Mesenchymal stem cell (in vitro differentiated cells and primary cell): ENCODE measurements around the gene MTCL3.

Source experiments
- DNase-seq: peaks from one replicate; pipeline ENCODE4 v3.0.0-alpha.2; 2013
- H2AFZ ChIP-seq: one replicate; pipeline ENCODE4 v1.6.1; 2013; ENCODE audit warnings: low read depth, mild to moderate bottlenecking, control low read depth, inconsistent platforms, low read length, moderate library complexity
- H2AK5ac ChIP-seq: 2 replicates; pipeline ENCODE4 v1.6.1; 2013; ENCODE audit warnings: low read length, moderate library complexity, mild to moderate bottlenecking, inconsistent platforms; ENCODE audit not compliant: severe bottlenecking
- H2BK120ac ChIP-seq: one replicate; pipeline ENCODE4 v1.6.1; 2013; ENCODE audit warnings: low read depth, mild to moderate bottlenecking, inconsistent platforms, low read length, moderate library complexity
- H2BK12ac ChIP-seq, 2 experiments: one replicate each; pipeline ENCODE4 v1.6.1; 2013; ENCODE audit warnings: inconsistent platforms in 2 of 2, low read length in 2 of 2, mild to moderate bottlenecking in 2 of 2, moderate library complexity in 2 of 2, control low read depth in 1 of 2
- H2BK15ac ChIP-seq: one replicate; pipeline ENCODE4 v1.6.1; 2013; ENCODE audit warnings: mild to moderate bottlenecking, low read depth, inconsistent platforms; ENCODE audit not compliant: poor library complexity, severe bottlenecking
- H2BK5ac ChIP-seq: 2 replicates; pipeline ENCODE4 v1.6.1; 2013; ENCODE audit warnings: low read depth, mild to moderate bottlenecking, low read length, control low read depth, inconsistent platforms; ENCODE audit not compliant: poor library complexity, severe bottlenecking
- H3K14ac ChIP-seq, 2 experiments: one replicate each; pipeline ENCODE4 v1.6.1; 2013; ENCODE audit warnings: inconsistent platforms in 2 of 2, low read length in 2 of 2, control low read depth in 1 of 2, mild to moderate bottlenecking in 1 of 2, moderate library complexity in 1 of 2
- H3K18ac ChIP-seq, 2 experiments: one replicate each; pipeline ENCODE4 v1.6.1; 2013; ENCODE audit warnings: inconsistent platforms in 2 of 2, low read length in 2 of 2, control low read depth in 1 of 2, low read depth in 1 of 2, mild to moderate bottlenecking in 1 of 2
- H3K23ac ChIP-seq, 2 experiments: one replicate each; pipeline ENCODE4 v1.6.1; 2013; ENCODE audit warnings: inconsistent platforms in 2 of 2, low read length in 2 of 2, mild to moderate bottlenecking in 2 of 2, moderate library complexity in 2 of 2, control low read depth in 1 of 2
- H3K27ac ChIP-seq: 2 replicates; pipeline ENCODE4 v1.5.1; 2013; ENCODE audit warnings: mild to moderate bottlenecking, moderate library complexity, low read length, control low read depth, inconsistent platforms; ENCODE audit not compliant: poor library complexity, severe bottlenecking
- H3K27me3 ChIP-seq, 2 experiments: 2 replicates each; pipeline versions ENCODE4 v1.6.1 to v1.7.0; 2013; ENCODE audit warnings: low read length in 2 of 2, mild to moderate bottlenecking in 2 of 2, moderate library complexity in 2 of 2, control low read depth in 1 of 2, inconsistent platforms in 1 of 2; ENCODE audit not compliant: control insufficient read depth in 1 of 2, insufficient read depth in 1 of 2
- H3K36me3 ChIP-seq, 2 experiments: 2 replicates each; pipeline versions ENCODE4 v1.6.1 to v1.7.0; 2013; ENCODE audit warnings: low read length in 2 of 2, control low read depth in 1 of 2, inconsistent platforms in 1 of 2, low read depth in 1 of 2, mild to moderate bottlenecking in 1 of 2; ENCODE audit not compliant: insufficient read depth in 2 of 2, control insufficient read depth in 1 of 2
- H3K4ac ChIP-seq, 2 experiments: one replicate each; pipeline ENCODE4 v1.6.1; 2013; ENCODE audit warnings: inconsistent platforms in 2 of 2, low read length in 2 of 2, mild to moderate bottlenecking in 2 of 2, moderate library complexity in 2 of 2, control low read depth in 1 of 2, low read depth in 1 of 2
- H3K4me1 ChIP-seq: 2 replicates; pipeline ENCODE4 v1.6.1; 2013; ENCODE audit warnings: low read depth, low read length, control low read depth; ENCODE audit not compliant: control insufficient read depth, insufficient read depth
- H3K4me2 ChIP-seq: 2 replicates; pipeline ENCODE4 v1.6.1; 2013; ENCODE audit warnings: low read length, mild to moderate bottlenecking, inconsistent platforms; ENCODE audit not compliant: poor library complexity, severe bottlenecking
- H3K4me3 ChIP-seq, 2 experiments: 2 replicates each; pipeline versions ENCODE4 v1.5.1 to v1.7.0; 2013; ENCODE audit warnings: low read length in 2 of 2, mild to moderate bottlenecking in 2 of 2, control low read depth in 1 of 2, low read depth in 1 of 2; ENCODE audit not compliant: insufficient read depth in 1 of 2
- H3K79me1 ChIP-seq: replicated peaks from 2 replicates; pipeline ENCODE4 v1.6.1; 2013; ENCODE audit warnings: mild to moderate bottlenecking, control low read depth, low read length, inconsistent platforms; ENCODE audit not compliant: poor library complexity, severe bottlenecking
- H3K9ac ChIP-seq: 2 replicates; pipeline ENCODE4 v1.7.0; 2013; ENCODE audit warnings: mild to moderate bottlenecking, low read length, moderate library complexity
- H3K9me3 ChIP-seq: 2 replicates; pipeline ENCODE4 v1.7.0; 2013; ENCODE audit warnings: mild to moderate bottlenecking, low read length; ENCODE audit not compliant: control insufficient read depth
- H4K8ac ChIP-seq: one replicate; pipeline ENCODE4 v1.6.1; 2013; ENCODE audit warnings: inconsistent platforms, mild to moderate bottlenecking, low read length, moderate library complexity
- H4K91ac ChIP-seq: one replicate; pipeline ENCODE4 v1.6.1; 2013; ENCODE audit warnings: mild to moderate bottlenecking, low read length, inconsistent platforms
- WGBS: methylation state at CpG from one replicate; pipeline ENCODE4 v1.1.7; 2013; ENCODE audit warnings: mixed read lengths; 5-methylcytosine and 5-hydroxymethylcytosine counted together

MTCL3 gene

GRCh38 chr6:127515794-127516661 is 3.1 kb downstream of the MTCL3 start:
- Histone ChIP-seq H2AK5ac (no peak overlapping the region), H3K4me3 (peak overlapping the region; percentile 81 to 90), H3K4ac (peak overlapping the region in 1 of 2 experiments; percentile 51), H2BK15ac (no peak overlapping the region), H3K4me1 (peaks cover 13% of the 10 kb centered on the region), H3K79me1 (peaks cover 6% of the 10 kb centered on the region), H3K18ac (peak overlapping the region in 1 of 2 experiments; percentile 84), H3K27ac (peak overlapping the region; percentile 69), H3K27me3 (no peaks in the 10 kb centered on the region), H2BK120ac (no peak overlapping the region), H3K36me3 (peaks cover 9 to 14% of the 10 kb centered on the region in 2 experiments), H3K4me2 (peak overlapping the region; percentile 81), H3K14ac (no peak overlapping the region), H2AFZ (peak overlapping the region; percentile 76), H2BK12ac (no peak overlapping the region), H4K8ac (no peak overlapping the region), H2BK5ac (peak overlapping the region; percentile 70), H3K9ac (peak overlapping the region; percentile 83), H3K9me3 (no peaks in the 10 kb centered on the region), H4K91ac (no peak overlapping the region), H3K23ac (peak overlapping the region in 1 of 2 experiments; percentile 34)
- WGBS, result 0% methylated on average over 49 of the region's 76 CpGs
- peak; percentile 74 for DNase-seq

- no peak overlapping the region for H2BK120ac ChIP-seq
- H3K9ac ChIP-seq, result peak overlapping the region; percentile 83
- H3K18ac ChIP-seq, result peak overlapping the region in 1 of 2 experiments; percentile 84
- peaks cover 9% of the 10 kb centered on the region for H3K79me1 ChIP-seq
- H3K4me3 ChIP-seq, result peak overlapping the region; percentile 81 to 90
- WGBS, result 1% methylated on average over 28 of the region's 38 CpGs
- H3K4me1 ChIP-seq, result peaks cover 13% of the 10 kb centered on the region
- H2BK5ac ChIP-seq, result peak overlapping the region; percentile 70
- peaks cover 12 to 21% of the 10 kb centered on the region in 2 experiments for H3K36me3 ChIP-seq
- DNase-seq, result no peak
- peak overlapping the region; percentile 69 for H3K27ac ChIP-seq
- H3K14ac ChIP-seq, result no peak overlapping the region
- peaks cover 2% of the 10 kb centered on the region for H3K9me3 ChIP-seq
- H3K4me2 ChIP-seq, result peak overlapping the region; percentile 81
- no peak overlapping the region for H4K8ac ChIP-seq
- no peak overlapping the region for H2BK12ac ChIP-seq
- H3K27me3 ChIP-seq, result no peaks in the 10 kb centered on the region
- no peak overlapping the region for H2AK5ac ChIP-seq
- peak overlapping the region; percentile 76 for H2AFZ ChIP-seq
- H3K4ac ChIP-seq, result peak overlapping the region in 1 of 2 experiments; percentile 51
- no peak overlapping the region for H4K91ac ChIP-seq
- H3K23ac ChIP-seq, result peak overlapping the region in 1 of 2 experiments; percentile 24
- no peak overlapping the region for H2BK15ac ChIP-seq
Measured at GRCh38 chr6:127515234-127515793, 3.8 kb downstream of the MTCL3 start.

GRCh38 chr6:127514773-127515227 is 4.3 kb downstream of the MTCL3 start:
- Histone ChIP-seq H2BK120ac (no peak overlapping the region), H3K23ac (no peak overlapping the region), H3K4me3 (peak overlapping the region; percentile 53 to 90), H3K9ac (peak overlapping the region; percentile 83), H3K4ac (no peak overlapping the region), H2AK5ac (no peak overlapping the region), H2BK15ac (no peak overlapping the region), H3K14ac (peak overlapping the region in 1 of 2 experiments; percentile 28), H3K79me1 (peaks cover 11% of the 10 kb centered on the region), H4K91ac (no peak overlapping the region), H3K27me3 (no peaks in the 10 kb centered on the region), H4K8ac (no peak overlapping the region), H3K27ac (peak overlapping the region; percentile 62), H3K4me1 (peaks cover 13% of the 10 kb centered on the region), H3K9me3 (peaks cover 6% of the 10 kb centered on the region), H3K36me3 (peaks cover 12 to 24% of the 10 kb centered on the region in 2 experiments), H2BK5ac (no peak overlapping the region), H2AFZ (peak overlapping the region; percentile 29), H2BK12ac (no peak overlapping the region), H3K4me2 (peak overlapping the region; percentile 81), H3K18ac (peak overlapping the region in 1 of 2 experiments; percentile 34)
- 1% methylated on average over 32 of the region's 32 CpGs for WGBS
- peak; percentile 42 for DNase-seq
